ENCODE measurements around the gene NOP53.

- no peak for TF ChIP-seq CTCF (IDR thresholded peaks at IDR 0.05)
- no peak for TF ChIP-seq FOXP1 (CRISPR knock-in tag; IDR thresholded peaks at IDR 0.05; ENCODE audit: borderline replicate concordance)
- TF ChIP-seq TEAD1 (CRISPR knock-in tag; IDR thresholded peaks at IDR 0.05), result no peak
- TF ChIP-seq TP53 (CRISPR knock-in tag; IDR thresholded peaks at IDR 0.05), result no peak
- no peak for TF ChIP-seq SOX15 (CRISPR knock-in tag; IDR thresholded peaks at IDR 0.05)
- TF ChIP-seq ETV6 (CRISPR knock-in tag; IDR thresholded peaks at IDR 0.05), result no peak
- TF ChIP-seq AR (CRISPR knock-in tag; IDR thresholded peaks at IDR 0.05), result no peak
- no peak for TF ChIP-seq ZBTB21 (CRISPR knock-in tag; IDR thresholded peaks at IDR 0.05; ENCODE audit: borderline replicate concordance)
- TF ChIP-seq, protein P1, sequence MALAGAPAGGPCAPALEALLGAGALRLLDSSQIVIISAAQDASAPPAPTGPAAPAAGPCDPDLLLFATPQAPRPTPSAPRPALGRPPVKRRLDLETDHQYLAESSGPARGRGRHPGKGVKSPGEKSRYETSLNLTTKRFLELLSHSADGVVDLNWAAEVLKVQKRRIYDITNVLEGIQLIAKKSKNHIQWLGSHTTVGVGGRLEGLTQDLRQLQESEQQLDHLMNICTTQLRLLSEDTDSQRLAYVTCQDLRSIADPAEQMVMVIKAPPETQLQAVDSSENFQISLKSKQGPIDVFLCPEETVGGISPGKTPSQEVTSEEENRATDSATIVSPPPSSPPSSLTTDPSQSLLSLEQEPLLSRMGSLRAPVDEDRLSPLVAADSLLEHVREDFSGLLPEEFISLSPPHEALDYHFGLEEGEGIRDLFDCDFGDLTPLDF (CRISPR knock-in tag; IDR thresholded peaks at IDR 0.05), result no peak
- TF ChIP-seq IRF2 (CRISPR knock-in tag; IDR thresholded peaks at IDR 0.05; ENCODE audit: borderline replicate concordance, low read depth), result no peak
- no peak for TF ChIP-seq JUN (CRISPR knock-in tag; IDR thresholded peaks at IDR 0.05)
Observed at GRCh38 chr19:47750752-47751151, 5.4 kb downstream of the NOP53 start.

All from WTC11 (cell line).